ENCODE measurements around the gene MLKL.
"Not testable (repeated sequence)": the region's sequence is repeated elsewhere in the genome, so short reads cannot be mapped to it uniquely, and the experiment has no call there.

MLKL gene

GRCh38 chr16:74657870-74658642 lies 42.6 kb downstream of the MLKL start:
- no peaks in the 10 kb centered on the region for H3K9me3 ChIP-seq
- no peak for DNase-seq
- H3K4me1 ChIP-seq, result no peaks in the 10 kb centered on the region
- H3K36me3 ChIP-seq, result peaks cover 88% of the 10 kb centered on the region
- H3K4me3 ChIP-seq (ENCODE audit: low read depth, low read length), result no peak overlapping the region
- H3K27me3 ChIP-seq, result no peaks in the 10 kb centered on the region
- TF ChIP-seq CTCF (IDR thresholded peaks at IDR 0.05; ENCODE audit: low read depth, low read length), result no peak

GRCh38 chr16:74654536-74655050 lies 46.1 kb downstream of the MLKL start:
- H3K27me3 ChIP-seq, result no peaks in the 10 kb centered on the region
- H3K4me3 ChIP-seq (ENCODE audit: low read depth, low read length), result no peak overlapping the region
- H3K9me3 ChIP-seq, result no peaks in the 10 kb centered on the region
- no peak for TF ChIP-seq CTCF (IDR thresholded peaks at IDR 0.05; ENCODE audit: low read depth, low read length)
- peaks cover 86% of the 10 kb centered on the region for H3K36me3 ChIP-seq
- DNase-seq, result no peak
- no peaks in the 10 kb centered on the region for H3K4me1 ChIP-seq

DNA sequence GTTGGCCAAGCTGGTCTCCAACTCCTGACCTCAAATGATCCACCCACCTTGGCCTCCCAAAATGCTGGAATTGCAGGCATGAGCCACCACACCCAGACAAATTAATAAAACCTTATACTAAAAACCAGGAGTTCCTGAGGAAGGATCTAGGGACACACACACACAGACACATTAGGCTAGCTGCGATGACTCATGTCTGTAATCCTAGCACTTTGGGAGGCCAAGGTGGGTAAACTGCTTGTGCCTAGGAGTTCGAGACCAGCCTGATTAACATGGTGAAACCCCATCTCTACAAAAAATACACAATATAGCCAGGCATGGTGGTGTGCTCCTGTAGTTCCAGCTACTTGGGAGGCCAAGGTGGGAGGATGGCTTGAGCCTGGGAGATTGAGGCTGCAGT lies 47.8 kb downstream of the MLKL start:
- H3K36me3 ChIP-seq, result peaks cover 84% of the 10 kb centered on the region
- DNase-seq; H3K9me3 ChIP-seq; H3K4me1 ChIP-seq; H3K4me3 ChIP-seq (ENCODE audit: low read depth, low read length); H3K27me3 ChIP-seq: not testable (repeated sequence)

- DNase-seq, result no peak
- Histone ChIP-seq H3K36me3 (peaks cover 84% of the 10 kb centered on the region), H3K27me3 (no peaks in the 10 kb centered on the region), H3K4me1 (no peaks in the 10 kb centered on the region), H3K9me3 (no peaks in the 10 kb centered on the region), H3K4me3 (ENCODE audit: low read depth, low read length) (no peak overlapping the region)
- no peak for TF ChIP-seq CTCF (IDR thresholded peaks at IDR 0.05; ENCODE audit: low read depth, low read length)
Observed at GRCh38 chr16:74652249-74652648, 48.4 kb downstream of the MLKL start.

DNA sequence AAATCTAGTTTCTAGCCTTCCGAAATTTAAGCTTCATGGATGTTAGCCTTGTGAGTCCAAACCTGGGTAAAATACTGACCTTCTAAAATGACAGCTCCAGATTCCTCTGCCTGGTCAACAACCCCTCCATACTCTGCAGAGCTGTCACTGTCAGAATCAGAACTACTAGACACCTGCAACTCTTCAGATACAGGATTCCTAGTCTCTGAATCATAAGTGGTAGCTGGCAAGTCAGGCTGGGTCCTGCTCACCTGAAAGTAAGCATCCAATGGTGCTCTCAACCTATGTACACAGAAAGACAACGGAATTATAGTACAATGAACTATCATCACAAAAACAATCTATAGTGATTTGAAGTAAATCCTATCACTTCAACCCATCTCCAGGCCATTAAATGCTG lies 48.8 kb downstream of the MLKL start:
- Histone ChIP-seq H3K4me3 (ENCODE audit: low read depth, low read length) (no peak overlapping the region), H3K36me3 (peaks cover 82% of the 10 kb centered on the region), H3K9me3 (no peaks in the 10 kb centered on the region), H3K27me3 (no peaks in the 10 kb centered on the region), H3K4me1 (no peaks in the 10 kb centered on the region)
- TF ChIP-seq CTCF (IDR thresholded peaks at IDR 0.05; ENCODE audit: low read depth, low read length), result no peak
- DNase-seq, result no peak

DNA sequence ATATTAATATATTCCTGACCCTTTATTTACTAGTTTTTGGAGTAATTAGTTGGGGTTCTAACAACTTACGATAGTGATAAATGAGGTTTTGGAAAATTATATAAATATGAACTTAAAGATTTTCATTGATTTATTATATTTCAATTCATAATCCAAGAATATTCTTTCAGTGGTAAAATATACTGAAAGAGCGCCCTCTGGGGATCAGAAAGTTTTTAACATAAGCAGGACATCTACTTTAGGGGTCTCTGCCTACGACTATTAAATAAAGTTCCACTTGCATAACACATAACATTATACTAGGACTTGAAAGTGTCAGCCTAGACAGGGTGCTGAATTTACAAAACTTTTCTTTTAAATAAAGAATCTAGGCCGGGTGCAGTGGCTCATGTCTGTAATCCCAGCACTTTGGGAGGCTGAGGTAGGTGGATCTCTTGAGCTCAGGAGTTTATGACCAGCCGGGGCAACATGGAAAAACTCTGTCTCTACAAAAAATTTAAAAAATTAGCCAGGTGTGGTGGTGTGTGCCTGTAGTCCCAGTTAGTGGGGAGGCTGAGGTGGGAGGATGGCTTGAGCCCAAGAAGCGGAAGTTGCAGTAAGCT lies 49.6 kb downstream of the MLKL start:
- H3K36me3 ChIP-seq, result peaks cover 83% of the 10 kb centered on the region

More for the DNA sequence above, 49.6 kb downstream of the MLKL start:
- TF ChIP-seq CTCF (IDR thresholded peaks at IDR 0.05; ENCODE audit: low read depth, low read length), result peak; percentile 59
- DNase-seq, result peak; percentile 17
- Histone ChIP-seq H3K9me3 (no peaks in the 10 kb centered on the region), H3K27me3 (no peaks in the 10 kb centered on the region), H3K4me3 (ENCODE audit: low read depth, low read length) (no peak overlapping the region), H3K4me1 (no peaks in the 10 kb centered on the region)
